Measurements from ENCODE around the gene DNMT3L. TPM values are rescaled to one million over a fixed set of nuclear protein-coding genes. Genes with fewer than 3 reads are reported as not detected.

The DNMT3L gene
- total and polyA plus RNA-seq, 2 experiments from 2014 or later = 0.27 TPM; not detected in 1

DNA sequence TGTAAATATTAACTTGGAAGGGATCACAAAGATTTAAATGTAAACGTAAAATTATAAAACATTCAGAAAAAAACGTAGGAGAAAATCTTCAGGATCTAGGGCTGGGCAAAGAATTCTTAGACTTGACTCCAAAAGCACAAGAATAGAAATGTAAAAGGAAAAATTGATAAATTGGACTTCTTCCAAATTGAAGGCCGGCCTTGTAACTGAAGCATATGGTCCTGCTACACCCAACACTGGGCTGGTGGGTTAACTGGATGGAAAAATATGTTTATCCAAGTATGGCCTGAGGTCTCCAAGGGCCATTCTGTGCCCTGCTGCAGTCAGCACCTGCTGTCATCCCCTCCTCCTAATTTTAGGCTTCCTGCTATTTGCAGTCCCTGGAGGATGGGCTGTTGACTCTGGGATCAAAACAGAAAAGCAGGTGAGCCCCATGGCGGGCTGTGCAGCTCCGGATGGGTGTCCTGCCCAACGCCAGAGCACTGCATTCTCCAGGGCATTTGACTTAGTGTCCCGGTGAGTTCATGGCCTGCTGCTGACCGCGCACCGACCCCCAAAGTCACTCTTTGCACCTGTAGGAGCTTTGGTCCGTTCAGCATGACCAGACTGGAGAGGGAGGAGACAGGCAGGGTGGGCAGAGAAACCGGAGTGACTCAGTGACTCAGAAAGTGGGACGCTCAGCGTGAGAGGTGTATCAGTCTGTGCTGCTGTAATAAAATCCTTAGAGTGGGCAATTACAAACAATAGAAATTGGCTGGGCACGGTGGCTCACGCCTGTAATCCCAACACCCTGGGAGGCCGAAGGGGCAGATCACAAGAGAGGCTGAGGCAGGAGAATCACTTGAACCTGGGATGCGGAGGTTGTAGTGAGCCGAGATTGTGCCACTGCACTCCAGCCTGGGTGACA lies 17.9 kb upstream of the DNMT3L start (continued):
- TF ChIP-seq, protein P1, sequence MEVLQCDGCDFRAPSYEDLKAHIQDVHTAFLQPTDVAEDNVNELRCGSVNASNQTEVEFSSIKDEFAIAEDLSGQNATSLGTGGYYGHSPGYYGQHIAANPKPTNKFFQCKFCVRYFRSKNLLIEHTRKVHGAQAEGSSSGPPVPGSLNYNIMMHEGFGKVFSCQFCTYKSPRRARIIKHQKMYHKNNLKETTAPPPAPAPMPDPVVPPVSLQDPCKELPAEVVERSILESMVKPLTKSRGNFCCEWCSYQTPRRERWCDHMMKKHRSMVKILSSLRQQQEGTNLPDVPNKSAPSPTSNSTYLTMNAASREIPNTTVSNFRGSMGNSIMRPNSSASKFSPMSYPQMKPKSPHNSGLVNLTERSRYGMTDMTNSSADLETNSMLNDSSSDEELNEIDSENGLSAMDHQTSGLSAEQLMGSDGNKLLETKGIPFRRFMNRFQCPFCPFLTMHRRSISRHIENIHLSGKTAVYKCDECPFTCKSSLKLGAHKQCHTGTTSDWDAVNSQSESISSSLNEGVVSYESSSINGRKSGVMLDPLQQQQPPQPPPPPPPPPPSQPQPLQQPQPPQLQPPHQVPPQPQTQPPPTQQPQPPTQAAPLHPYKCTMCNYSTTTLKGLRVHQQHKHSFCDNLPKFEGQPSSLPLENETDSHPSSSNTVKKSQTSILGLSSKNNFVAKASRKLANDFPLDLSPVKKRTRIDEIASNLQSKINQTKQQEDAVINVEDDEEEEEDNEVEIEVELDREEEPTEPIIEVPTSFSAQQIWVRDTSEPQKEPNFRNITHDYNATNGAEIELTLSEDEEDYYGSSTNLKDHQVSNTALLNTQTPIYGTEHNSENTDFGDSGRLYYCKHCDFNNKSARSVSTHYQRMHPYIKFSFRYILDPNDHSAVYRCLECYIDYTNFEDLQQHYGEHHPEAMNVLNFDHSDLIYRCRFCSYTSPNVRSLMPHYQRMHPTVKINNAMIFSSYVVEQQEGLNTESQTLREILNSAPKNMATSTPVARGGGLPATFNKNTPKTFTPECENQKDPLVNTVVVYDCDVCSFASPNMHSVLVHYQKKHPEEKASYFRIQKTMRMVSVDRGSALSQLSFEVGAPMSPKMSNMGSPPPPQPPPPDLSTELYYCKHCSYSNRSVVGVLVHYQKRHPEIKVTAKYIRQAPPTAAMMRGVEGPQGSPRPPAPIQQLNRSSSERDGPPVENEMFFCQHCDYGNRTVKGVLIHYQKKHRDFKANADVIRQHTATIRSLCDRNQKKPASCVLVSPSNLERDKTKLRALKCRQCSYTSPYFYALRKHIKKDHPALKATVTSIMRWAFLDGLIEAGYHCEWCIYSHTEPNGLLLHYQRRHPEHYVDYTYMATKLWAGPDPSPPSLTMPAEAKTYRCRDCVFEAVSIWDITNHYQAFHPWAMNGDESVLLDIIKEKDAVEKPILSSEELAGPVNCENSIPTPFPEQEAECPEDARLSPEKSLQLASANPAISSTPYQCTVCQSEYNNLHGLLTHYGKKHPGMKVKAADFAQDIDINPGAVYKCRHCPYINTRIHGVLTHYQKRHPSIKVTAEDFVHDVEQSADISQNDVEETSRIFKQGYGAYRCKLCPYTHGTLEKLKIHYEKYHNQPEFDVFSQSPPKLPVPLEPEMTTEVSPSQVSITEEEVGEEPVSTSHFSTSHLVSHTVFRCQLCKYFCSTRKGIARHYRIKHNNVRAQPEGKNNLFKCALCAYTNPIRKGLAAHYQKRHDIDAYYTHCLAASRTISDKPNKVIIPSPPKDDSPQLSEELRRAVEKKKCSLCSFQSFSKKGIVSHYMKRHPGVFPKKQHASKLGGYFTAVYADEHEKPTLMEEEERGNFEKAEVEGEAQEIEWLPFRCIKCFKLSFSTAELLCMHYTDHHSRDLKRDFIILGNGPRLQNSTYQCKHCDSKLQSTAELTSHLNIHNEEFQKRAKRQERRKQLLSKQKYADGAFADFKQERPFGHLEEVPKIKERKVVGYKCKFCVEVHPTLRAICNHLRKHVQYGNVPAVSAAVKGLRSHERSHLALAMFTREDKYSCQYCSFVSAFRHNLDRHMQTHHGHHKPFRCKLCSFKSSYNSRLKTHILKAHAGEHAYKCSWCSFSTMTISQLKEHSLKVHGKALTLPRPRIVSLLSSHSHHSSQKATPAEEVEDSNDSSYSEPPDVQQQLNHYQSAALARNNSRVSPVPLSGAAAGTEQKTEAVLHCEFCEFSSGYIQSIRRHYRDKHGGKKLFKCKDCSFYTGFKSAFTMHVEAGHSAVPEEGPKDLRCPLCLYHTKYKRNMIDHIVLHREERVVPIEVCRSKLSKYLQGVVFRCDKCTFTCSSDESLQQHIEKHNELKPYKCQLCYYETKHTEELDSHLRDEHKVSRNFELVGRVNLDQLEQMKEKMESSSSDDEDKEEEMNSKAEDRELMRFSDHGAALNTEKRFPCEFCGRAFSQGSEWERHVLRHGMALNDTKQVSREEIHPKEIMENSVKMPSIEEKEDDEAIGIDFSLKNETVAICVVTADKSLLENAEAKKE (CRISPR knock-in tag; IDR thresholded peaks at IDR 0.05) = no peak
- no peak for TF ChIP-seq STAT1 (IDR thresholded peaks at IDR 0.05; ENCODE audit: unreplicated experiment)
- no peak for TF ChIP-seq NANOG (IDR thresholded peaks at IDR 0.05; ENCODE audit: borderline replicate concordance)

DNA sequence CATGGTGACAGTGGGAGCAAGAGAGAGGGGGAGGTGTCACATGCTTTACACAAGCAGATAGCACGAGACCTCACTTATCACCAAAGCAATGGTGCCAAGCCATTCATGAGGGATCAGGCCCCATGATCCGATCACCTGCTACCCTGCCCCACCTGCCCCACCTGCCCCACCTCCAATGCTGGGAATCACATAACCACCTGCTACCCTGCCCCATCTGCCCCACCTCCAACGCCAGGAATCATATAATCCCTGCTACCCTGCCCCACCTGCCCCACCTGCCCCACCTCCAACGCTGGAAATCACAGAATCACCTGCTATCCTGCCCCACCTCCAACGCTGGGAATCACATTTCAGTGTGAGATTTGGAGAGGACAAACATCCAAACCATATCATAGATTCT lies 13.3 kb upstream of the DNMT3L start:
- Histone ChIP-seq H3K79me2 (replicated peaks; ENCODE audit: insufficient read depth) (no peaks in the 10 kb centered on the region), H3K27me3 (ENCODE audit: insufficient read depth) (no peaks in the 10 kb centered on the region), H3K9me2 (ENCODE audit: insufficient read depth) (no peaks in the 10 kb centered on the region), H3K4me1 (ENCODE audit: insufficient read depth) (no peaks in the 10 kb centered on the region), H2AFZ (no peak overlapping the region), H3F3A (replicated peaks; ENCODE audit: low read depth) (no peaks in the 10 kb centered on the region), H3K36me3 (ENCODE audit: insufficient read depth) (no peaks in the 10 kb centered on the region), H3K4me3 (no peak overlapping the region), H3K27ac (ENCODE audit: low read depth) (no peak overlapping the region), H3K4me2 (no peak overlapping the region), H4K20me1 (replicated peaks; ENCODE audit: insufficient read depth) (no peaks in the 10 kb centered on the region)
- H3K4me1 Mint-ChIP-seq = no peaks in the 10 kb centered on the region
- H3K27ac Mint-ChIP-seq = no peak overlapping the region
- H3K36me3 Mint-ChIP-seq (ENCODE audit: low read depth) = no peaks in the 10 kb centered on the region
- H3K27me3 Mint-ChIP-seq (ENCODE audit: insufficient read depth, low read depth, poor library complexity) = peaks cover 6% of the 10 kb centered on the region
- DNase-seq (ENCODE audit: low spot score) (no peak), ATAC-seq (no peak)
- H3K9me3 Mint-ChIP-seq = no peaks in the 10 kb centered on the region
- H3K4me3 Mint-ChIP-seq = no peak overlapping the region
- TF ChIP-seq, protein P2, sequence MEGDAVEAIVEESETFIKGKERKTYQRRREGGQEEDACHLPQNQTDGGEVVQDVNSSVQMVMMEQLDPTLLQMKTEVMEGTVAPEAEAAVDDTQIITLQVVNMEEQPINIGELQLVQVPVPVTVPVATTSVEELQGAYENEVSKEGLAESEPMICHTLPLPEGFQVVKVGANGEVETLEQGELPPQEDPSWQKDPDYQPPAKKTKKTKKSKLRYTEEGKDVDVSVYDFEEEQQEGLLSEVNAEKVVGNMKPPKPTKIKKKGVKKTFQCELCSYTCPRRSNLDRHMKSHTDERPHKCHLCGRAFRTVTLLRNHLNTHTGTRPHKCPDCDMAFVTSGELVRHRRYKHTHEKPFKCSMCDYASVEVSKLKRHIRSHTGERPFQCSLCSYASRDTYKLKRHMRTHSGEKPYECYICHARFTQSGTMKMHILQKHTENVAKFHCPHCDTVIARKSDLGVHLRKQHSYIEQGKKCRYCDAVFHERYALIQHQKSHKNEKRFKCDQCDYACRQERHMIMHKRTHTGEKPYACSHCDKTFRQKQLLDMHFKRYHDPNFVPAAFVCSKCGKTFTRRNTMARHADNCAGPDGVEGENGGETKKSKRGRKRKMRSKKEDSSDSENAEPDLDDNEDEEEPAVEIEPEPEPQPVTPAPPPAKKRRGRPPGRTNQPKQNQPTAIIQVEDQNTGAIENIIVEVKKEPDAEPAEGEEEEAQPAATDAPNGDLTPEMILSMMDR (conservative IDR thresholded peaks at IDR 0.05; ENCODE audit: low read depth in 2 of 2) = no peak
- TF ChIP-seq JUNB (IDR thresholded peaks at IDR 0.05; ENCODE audit: unreplicated experiment) = no peak
- TF ChIP-seq STAT1 (IDR thresholded peaks at IDR 0.05; ENCODE audit: unreplicated experiment) = no peak
- TF ChIP-seq EZH2 (IDR thresholded peaks at IDR 0.05; ENCODE audit: low read depth, unreplicated experiment) = no peak
- TF ChIP-seq POLR2AphosphoS5 (IDR thresholded peaks at IDR 0.05; ENCODE audit: low read depth) = no peak
- TF ChIP-seq CREB1 (CRISPR knock-in tag; IDR thresholded peaks at IDR 0.05; ENCODE audit: low read depth) = no peak
- no peak for TF ChIP-seq ZNF331 (CRISPR knock-in tag; IDR thresholded peaks at IDR 0.05; ENCODE audit: low read depth)
- no peak for TF ChIP-seq NANOG (IDR thresholded peaks at IDR 0.05; ENCODE audit: borderline replicate concordance)
- no peak for TF ChIP-seq ZNF114 (CRISPR knock-in tag; IDR thresholded peaks at IDR 0.05)
- TF ChIP-seq, protein P3, sequence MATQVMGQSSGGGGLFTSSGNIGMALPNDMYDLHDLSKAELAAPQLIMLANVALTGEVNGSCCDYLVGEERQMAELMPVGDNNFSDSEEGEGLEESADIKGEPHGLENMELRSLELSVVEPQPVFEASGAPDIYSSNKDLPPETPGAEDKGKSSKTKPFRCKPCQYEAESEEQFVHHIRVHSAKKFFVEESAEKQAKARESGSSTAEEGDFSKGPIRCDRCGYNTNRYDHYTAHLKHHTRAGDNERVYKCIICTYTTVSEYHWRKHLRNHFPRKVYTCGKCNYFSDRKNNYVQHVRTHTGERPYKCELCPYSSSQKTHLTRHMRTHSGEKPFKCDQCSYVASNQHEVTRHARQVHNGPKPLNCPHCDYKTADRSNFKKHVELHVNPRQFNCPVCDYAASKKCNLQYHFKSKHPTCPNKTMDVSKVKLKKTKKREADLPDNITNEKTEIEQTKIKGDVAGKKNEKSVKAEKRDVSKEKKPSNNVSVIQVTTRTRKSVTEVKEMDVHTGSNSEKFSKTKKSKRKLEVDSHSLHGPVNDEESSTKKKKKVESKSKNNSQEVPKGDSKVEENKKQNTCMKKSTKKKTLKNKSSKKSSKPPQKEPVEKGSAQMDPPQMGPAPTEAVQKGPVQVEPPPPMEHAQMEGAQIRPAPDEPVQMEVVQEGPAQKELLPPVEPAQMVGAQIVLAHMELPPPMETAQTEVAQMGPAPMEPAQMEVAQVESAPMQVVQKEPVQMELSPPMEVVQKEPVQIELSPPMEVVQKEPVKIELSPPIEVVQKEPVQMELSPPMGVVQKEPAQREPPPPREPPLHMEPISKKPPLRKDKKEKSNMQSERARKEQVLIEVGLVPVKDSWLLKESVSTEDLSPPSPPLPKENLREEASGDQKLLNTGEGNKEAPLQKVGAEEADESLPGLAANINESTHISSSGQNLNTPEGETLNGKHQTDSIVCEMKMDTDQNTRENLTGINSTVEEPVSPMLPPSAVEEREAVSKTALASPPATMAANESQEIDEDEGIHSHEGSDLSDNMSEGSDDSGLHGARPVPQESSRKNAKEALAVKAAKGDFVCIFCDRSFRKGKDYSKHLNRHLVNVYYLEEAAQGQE (IDR thresholded peaks at IDR 0.05; ENCODE audit: unreplicated experiment) = no peak
- no peak for TF ChIP-seq EZH2phosphoT487 (IDR thresholded peaks at IDR 0.05; ENCODE audit: unreplicated experiment)

Data from GM23338 (cell line).